Renal pelvis (tissue), 3 donors: ENCODE data around the gene SLC16A9. TPM values are rescaled to one million over a fixed set of nuclear protein-coding genes. Genes with fewer than 3 reads are reported as not detected.

Experiments used
- polyA plus RNA-seq, 3 donors: library from polyadenylated mRNA; unstranded; fragments of 120-200 nt; gene quantifications; one replicate each; pipeline ENCODE4 v1.2.1, GENCODE V29; 2013; ENCODE audit not compliant: insufficient read length in 3 of 3

SLC16A9 gene
- polyA plus RNA-seq, 3 donors, result 30.5 to 43.8 (median 42.6) TPM

Other genes with a start within 250 kb of the SLC16A9 start
- gene MRLN, start 43.6 kb upstream of the SLC16A9 start, polyA plus RNA-seq, result under 1 TPM in 2 of 3 donors, not detected in 1; 0.36 to 0.94 TPM
- gene CCDC6, start 196.7 kb upstream of the SLC16A9 start, polyA plus RNA-seq, result 10 to 100 TPM; 37.7 to 42.9 (median 42.1) TPM